B cell (primary cell): Measurements from ENCODE around the gene DLX3. TPM values are rescaled to one million over a fixed set of nuclear protein-coding genes. Genes with fewer than 3 reads are reported as not detected.

Experiments
- ATAC-seq: fragments of 200-7000 bp; cut with Tn5 transposase; one replicate; pipeline ENCODE4 v1.10.0; 2021; ENCODE audit warnings: low read depth, mild to moderate bottlenecking, moderate number of reproducible peaks, moderate library complexity
- CTCF ChIA-PET: fragments of 350-600 bp; sonication (Branson Sonifier 250); formaldehyde crosslinking; loops from one replicate; lab custom pipeline; 2021; ENCODE audit warnings: antibody characterized with exemption, inconsistent platforms; lab: Charles Lee
- POLR2A ChIA-PET: fragments of 350-600 bp; sonication (Branson Sonifier 250); formaldehyde crosslinking; loops from one replicate; lab custom pipeline; 2021; ENCODE audit warnings: antibody characterized with exemption; lab: Charles Lee
- DNase-seq: peaks from one replicate; pipeline ENCODE4 v3.0.0; 2013
- H2AFZ ChIP-seq: 2 replicates; pipeline ENCODE4 v1.6.1; 2012; ENCODE audit warnings: mild to moderate bottlenecking, low read depth, low read length; ENCODE audit not compliant: insufficient read depth, poor library complexity, severe bottlenecking
- H3K27ac ChIP-seq, 2 donors: 1 replicate in 1 of 2; 2 replicates in 1 of 2; pipeline ENCODE4 v1.5.1; 2012 to 2013; ENCODE audit warnings: low read length in 2 of 2, mild to moderate bottlenecking in 2 of 2, moderate library complexity in 1 of 2
- H3K27me3 ChIP-seq, 4 experiments: fragments of 200-600 bp in 1 of 4; sonication (generic) in 1 of 4; replicated peaks in 1 of 4; 1 replicate in 2 of 4; 2 replicates in 2 of 4; pipeline versions ENCODE4 v1.6.1 to v1.7.0; 2013 to 2016; ENCODE audit warnings: low read length in 3 of 4, mild to moderate bottlenecking in 2 of 4, mixed read lengths in 1 of 4, moderate library complexity in 1 of 4; ENCODE audit not compliant: insufficient read depth in 4 of 4, control insufficient read depth in 3 of 4; ENCODE audit errors: control extremely low read depth in 1 of 4
- H3K36me3 ChIP-seq, 2 experiments: replicated peaks in 1 of 2; 1 replicate in 1 of 2; 2 replicates in 1 of 2; pipeline versions ENCODE4 v1.6.1 to v1.7.1; 2013; ENCODE audit warnings: low read length in 1 of 2; ENCODE audit not compliant: insufficient read depth in 2 of 2, control insufficient read depth in 1 of 2; ENCODE audit errors: control extremely low read depth in 1 of 2, extremely low read depth in 1 of 2
- H3K4me1 ChIP-seq, 2 donors: fragments of 200-600 bp in 1 of 2; sonication (generic) in 1 of 2; 1 replicate in 1 of 2; 2 replicates in 1 of 2; pipeline versions ENCODE4 v1.5.1 to v1.6.1; 2013 to 2017; ENCODE audit warnings: low read length in 2 of 2; ENCODE audit not compliant: control insufficient read depth in 2 of 2, insufficient read depth in 2 of 2
- H3K4me2 ChIP-seq: replicated peaks from 2 replicates; pipeline ENCODE3; 2012; ENCODE audit warnings: mild to moderate bottlenecking, low read depth, low read length; ENCODE audit not compliant: poor library complexity, severe bottlenecking
- H3K4me3 ChIP-seq, 5 experiments: fragments of 200-600 bp in 1 of 5; sonication (generic) in 1 of 5; 1 replicate in 3 of 5; 2 replicates in 2 of 5; pipeline versions ENCODE4 v1.5.1 to v1.7.0; 2011 to 2016; ENCODE audit warnings: low read length in 4 of 5, mild to moderate bottlenecking in 4 of 5, low read depth in 2 of 5, control low read depth in 1 of 5, moderate library complexity in 1 of 5; ENCODE audit not compliant: insufficient read depth in 1 of 5; ENCODE audit errors: control extremely low read depth in 1 of 5, extremely low read depth in 1 of 5
- H3K79me2 ChIP-seq: fragments of 200-600 bp; sonication (generic); one replicate; pipeline ENCODE4 v1.6.0; 2016; ENCODE audit warnings: low read length; ENCODE audit not compliant: control insufficient read depth, insufficient read depth
- H3K9ac ChIP-seq: fragments of 200-600 bp; sonication (generic); 2 replicates; pipeline ENCODE4 v1.6.1; 2017; ENCODE audit warnings: mild to moderate bottlenecking, low read length, moderate library complexity
- H3K9me3 ChIP-seq, 3 donors: one replicate each; pipeline versions ENCODE4 v1.6.1 to v1.7.1; 2013; ENCODE audit warnings: low read length in 2 of 3; ENCODE audit not compliant: control insufficient read depth in 2 of 3, insufficient read depth in 1 of 3; ENCODE audit errors: control extremely low read depth in 1 of 3
- H4K20me1 ChIP-seq: 2 replicates; pipeline ENCODE4 v1.6.0; 2012; ENCODE audit warnings: mild to moderate bottlenecking, low read length; ENCODE audit not compliant: insufficient read depth, control insufficient read depth, poor library complexity, severe bottlenecking
- H3K27ac Mint-ChIP-seq: one replicate; pipeline ENCODE4 v1.8.0; 2021; ENCODE audit warnings: mixed read lengths
- H3K27me3 Mint-ChIP-seq: one replicate; pipeline ENCODE4 v1.8.0; 2021; ENCODE audit warnings: mixed read lengths
- H3K4me1 Mint-ChIP-seq: one replicate; pipeline ENCODE4 v1.8.0; 2021; ENCODE audit warnings: mixed read lengths
- H3K4me3 Mint-ChIP-seq: one replicate; pipeline ENCODE4 v1.8.0; 2021; ENCODE audit warnings: mixed read lengths
- H3K9me3 Mint-ChIP-seq: one replicate; pipeline ENCODE4 v1.8.0; 2022; ENCODE audit warnings: mixed read lengths; ENCODE audit not compliant: insufficient read depth
- CTCF ChIP-seq: fragments of 200-600 bp; IDR thresholded peaks from one replicate; pipeline ENCODE4 v1.8.0; 2022; ENCODE audit warnings: antibody characterized with exemption, mild to moderate bottlenecking
- EZH2 ChIP-seq: IDR thresholded peaks from 2 replicates; pipeline ENCODE4 v1.6.1; 2012; ENCODE audit warnings: borderline replicate concordance, low read depth, mild to moderate bottlenecking, moderate library complexity, low read length; ENCODE audit not compliant: insufficient read depth, poor library complexity, severe bottlenecking
- WGBS: methylation state at CpG from one replicate; pipeline ENCODE4 v1.1.5; 2013; ENCODE audit warnings: missing lambda C conversion rate; ENCODE audit not compliant: insufficient coverage; 5-methylcytosine and 5-hydroxymethylcytosine counted together
- intact Hi-C: fragments of 100-400 bp; cut with micrococcal nuclease; formaldehyde crosslinking; loops from one replicate; pipeline ENCODE4 v1.10.0; 2022
- polyA plus RNA-seq: library from polyadenylated mRNA; depleted of rRNA; stranded (reverse); fragments of >200 nt; gene quantifications from 2 replicates; pipeline ENCODE4 v1.2.3, GENCODE V29; 2012
- total RNA-seq, 2 donors: library from RNA; stranded (reverse); fragments of 120-200 nt in 1 of 2; gene quantifications; 1 replicate in 1 of 2; 2 replicates in 1 of 2; pipeline versions ENCODE4 v1.2.3 to v1.2.4, GENCODE V29; 2013 to 2022

DLX3 gene
- total and polyA plus RNA-seq, 2 donors (not counting 1 experiment from before 2014, with no cell fraction given) = not detected

DNA sequence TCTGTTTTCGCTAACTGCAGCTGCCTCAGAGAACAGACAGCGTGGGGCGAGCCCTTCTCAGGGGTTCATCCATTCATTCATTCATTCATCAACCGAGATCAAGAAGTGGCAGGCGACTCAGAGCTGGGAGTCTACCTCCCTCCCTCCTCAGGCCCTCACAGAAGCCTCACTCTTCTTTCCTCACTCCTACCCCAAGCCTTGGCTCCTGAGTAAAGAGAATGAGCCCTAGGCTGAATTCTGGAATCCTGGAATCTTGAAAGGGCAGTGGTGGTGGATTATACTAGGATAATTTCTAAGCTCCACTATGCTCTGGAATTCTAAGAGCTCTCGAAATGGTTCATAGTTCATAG lies 2.3 kb upstream of the DLX3 start:
- H2AFZ ChIP-seq = peak overlapping the region; percentile 76
- no peaks in the 10 kb centered on the region for H3K36me3 ChIP-seq
- WGBS = 38% methylated on average over 5 of the region's 6 CpGs
- Mint-ChIP-seq H3K4me3 (peak overlapping the region; percentile 32), H3K4me1 (peaks cover 42% of the 10 kb centered on the region), H3K27me3 (peaks cover 77% of the 10 kb centered on the region), H3K27ac (no peak overlapping the region), H3K9me3 (no peaks in the 10 kb centered on the region)
- DNase-seq (no peak), ATAC-seq (no peak)
- H3K27me3 ChIP-seq = peaks cover 0 to 82% (median 56%) of the 10 kb centered on the region in 4 experiments
- H3K4me3 ChIP-seq = peak overlapping the region in 1 of 5 experiments; percentile 52
- peak overlapping the region; percentile 83 for H3K4me2 ChIP-seq
- TF ChIP-seq EZH2 (no peak), CTCF (no peak)
- no peak overlapping the region for H3K9ac ChIP-seq
- ChIA-PET CTCF (interaction anchor here (0.7 to 7.0 kb wide), 47 partner anchors 9 to 441 kb away, joined by 3 to 186 read pairs (median 7); partner anchors contain the start of genes DLX4, ITGA3, PDK2 and TAC4), POLR2A (interaction anchor here (0.6 kb wide), 1 partner anchor 35 kb away, joined by 5 read pairs; no protein-coding TSS in a partner anchor)
- H3K4me1 ChIP-seq = peaks cover 43 to 47% of the 10 kb centered on the region in 2 donors
- H3K27ac ChIP-seq = no peak overlapping the region
- no peaks in the 10 kb centered on the region for H4K20me1 ChIP-seq
- peaks cover 0 to 25% (median 0%) of the 10 kb centered on the region in 3 donors for H3K9me3 ChIP-seq
- intact Hi-C loops = no loop called here
- H3K79me2 ChIP-seq = no peaks in the 10 kb centered on the region
